Tibial artery (tissue), 4 donors: Measurements from ENCODE around the gene RFNG.

Source experiments
- DNase-seq, 2 donors: peaks; one replicate each; pipeline ENCODE4 v3.0.0-alpha.2; 2019
- H3K27ac ChIP-seq, 2 donors: fragments of 200-600 bp; sonication (generic) in 1 of 2; 1 replicate in 1 of 2; 2 replicates in 1 of 2; pipeline ENCODE4 v1.5.1; 2018 to 2019; ENCODE audit warnings: mild to moderate bottlenecking in 1 of 2
- H3K27me3 ChIP-seq, 2 donors: fragments of 200-600 bp; sonication (generic) in 1 of 2; one replicate each; pipeline versions ENCODE4 v1.5.1 to v1.6.0; 2016 to 2019
- H3K36me3 ChIP-seq, 3 donors: fragments of 200-600 bp; sonication (generic) in 2 of 3; one replicate each; pipeline ENCODE4 v1.5.1; 2016 to 2019; ENCODE audit warnings: mild to moderate bottlenecking in 2 of 3
- H3K4me1 ChIP-seq, 4 donors: fragments of 200-600 bp; sonication (generic) in 2 of 4; 1 replicate in 3 of 4; 2 replicates in 1 of 4; pipeline ENCODE4 v1.5.1; 2016 to 2019
- H3K4me3 ChIP-seq, 2 donors: fragments of 200-600 bp; sonication (generic) in 1 of 2; 1 replicate in 1 of 2; 2 replicates in 1 of 2; pipeline ENCODE4 v1.5.1; 2018 to 2019; ENCODE audit warnings: mild to moderate bottlenecking in 2 of 2
- H3K9me3 ChIP-seq, 3 donors: fragments of 200-600 bp; sonication (generic) in 1 of 3; one replicate each; pipeline ENCODE4 v1.5.1; 2016 to 2019
- intact Hi-C: fragments of 100-400 bp; cut with DNase I; formaldehyde crosslinking; loops from one replicate; pipeline ENCODE4 v1.15.0; 2023; ENCODE audit warnings: low total_unique reads
- TF ChIP-seq, protein P1 (sequence below), 2 experiments: fragments of 200-600 bp in 1 of 2; fragments of 450-650 bp in 1 of 2; IDR thresholded peaks; one replicate each; pipeline ENCODE4 v1.5.1; 2017 to 2019; ENCODE audit warnings: antibody characterized with exemption in 2 of 2, mild to moderate bottlenecking in 1 of 2, moderate library complexity in 1 of 2

Gene RFNG

GRCh38 chr17:82062984-82063368 lies 11.4 kb upstream of the RFNG start:
- Histone ChIP-seq H3K36me3 (peaks cover 16 to 62% (median 55%) of the 10 kb centered on the region in 3 donors), H3K27me3 (no peaks in the 10 kb centered on the region), H3K4me3 (no peak overlapping the region), H3K9me3 (no peaks in the 10 kb centered on the region), H3K4me1 (peaks cover 0 to 26% (median 19%) of the 10 kb centered on the region in 4 donors), H3K27ac (no peak overlapping the region)
- DNase-seq, result no peak
- intact Hi-C loops, result no loop called here
- TF ChIP-seq, protein P1, sequence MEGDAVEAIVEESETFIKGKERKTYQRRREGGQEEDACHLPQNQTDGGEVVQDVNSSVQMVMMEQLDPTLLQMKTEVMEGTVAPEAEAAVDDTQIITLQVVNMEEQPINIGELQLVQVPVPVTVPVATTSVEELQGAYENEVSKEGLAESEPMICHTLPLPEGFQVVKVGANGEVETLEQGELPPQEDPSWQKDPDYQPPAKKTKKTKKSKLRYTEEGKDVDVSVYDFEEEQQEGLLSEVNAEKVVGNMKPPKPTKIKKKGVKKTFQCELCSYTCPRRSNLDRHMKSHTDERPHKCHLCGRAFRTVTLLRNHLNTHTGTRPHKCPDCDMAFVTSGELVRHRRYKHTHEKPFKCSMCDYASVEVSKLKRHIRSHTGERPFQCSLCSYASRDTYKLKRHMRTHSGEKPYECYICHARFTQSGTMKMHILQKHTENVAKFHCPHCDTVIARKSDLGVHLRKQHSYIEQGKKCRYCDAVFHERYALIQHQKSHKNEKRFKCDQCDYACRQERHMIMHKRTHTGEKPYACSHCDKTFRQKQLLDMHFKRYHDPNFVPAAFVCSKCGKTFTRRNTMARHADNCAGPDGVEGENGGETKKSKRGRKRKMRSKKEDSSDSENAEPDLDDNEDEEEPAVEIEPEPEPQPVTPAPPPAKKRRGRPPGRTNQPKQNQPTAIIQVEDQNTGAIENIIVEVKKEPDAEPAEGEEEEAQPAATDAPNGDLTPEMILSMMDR (IDR thresholded peaks at IDR 0.05), result no peak

DNA sequence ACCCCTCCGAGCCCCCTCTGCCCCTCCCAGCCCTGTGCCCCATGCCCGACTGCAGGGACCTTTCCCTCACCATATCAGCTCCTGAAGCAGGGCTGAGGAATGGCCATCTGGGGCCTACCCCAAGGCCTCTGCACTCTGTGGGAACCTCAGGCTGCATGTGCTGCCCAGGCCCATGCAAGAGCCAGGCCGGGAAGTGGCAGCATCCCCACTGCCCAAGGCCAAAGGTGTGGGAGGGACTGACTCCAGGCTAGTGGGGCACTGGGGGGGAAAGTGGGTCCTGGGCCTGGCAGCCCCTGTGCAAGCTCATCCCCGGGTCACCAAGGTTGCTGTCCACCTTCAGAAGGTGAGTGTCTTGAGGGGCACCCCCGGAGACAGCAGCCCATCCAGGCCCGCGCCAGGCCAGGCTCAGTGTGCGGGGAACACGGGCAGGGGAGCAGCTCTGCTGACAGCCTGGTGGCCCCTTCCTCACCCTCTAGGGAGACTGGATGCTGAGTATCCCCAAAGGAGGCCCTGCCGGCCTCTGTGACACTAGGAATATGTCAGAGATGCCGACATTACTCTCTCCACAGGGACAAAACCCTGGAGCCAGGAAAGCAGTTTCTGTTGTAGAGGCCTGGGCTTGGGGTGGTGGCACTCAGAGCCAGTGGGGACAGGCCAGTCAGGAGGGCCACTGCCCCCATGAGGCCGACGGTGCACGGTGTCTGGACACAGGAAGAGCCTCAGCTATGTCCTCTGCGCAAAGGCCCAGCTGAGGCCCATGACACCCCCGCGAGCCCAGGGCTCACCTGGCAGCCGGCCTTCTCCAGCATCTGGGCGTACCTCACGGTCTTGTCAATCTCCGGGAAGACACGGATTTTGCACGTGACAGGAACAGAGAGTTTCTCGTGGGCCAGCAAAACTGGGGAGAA lies 10.7 kb upstream of the RFNG start:
- Histone ChIP-seq H3K27me3 (no peaks in the 10 kb centered on the region), H3K9me3 (no peaks in the 10 kb centered on the region), H3K4me1 (peaks cover 0 to 26% (median 19%) of the 10 kb centered on the region in 4 donors), H3K27ac (no peak overlapping the region), H3K4me3 (no peak overlapping the region), H3K36me3 (peaks cover 16 to 68% (median 61%) of the 10 kb centered on the region in 3 donors)
- DNase-seq, result no peak
- intact Hi-C loops, result no loop called here
- TF ChIP-seq, protein P1 (IDR thresholded peaks at IDR 0.05), result no peak

DNA sequence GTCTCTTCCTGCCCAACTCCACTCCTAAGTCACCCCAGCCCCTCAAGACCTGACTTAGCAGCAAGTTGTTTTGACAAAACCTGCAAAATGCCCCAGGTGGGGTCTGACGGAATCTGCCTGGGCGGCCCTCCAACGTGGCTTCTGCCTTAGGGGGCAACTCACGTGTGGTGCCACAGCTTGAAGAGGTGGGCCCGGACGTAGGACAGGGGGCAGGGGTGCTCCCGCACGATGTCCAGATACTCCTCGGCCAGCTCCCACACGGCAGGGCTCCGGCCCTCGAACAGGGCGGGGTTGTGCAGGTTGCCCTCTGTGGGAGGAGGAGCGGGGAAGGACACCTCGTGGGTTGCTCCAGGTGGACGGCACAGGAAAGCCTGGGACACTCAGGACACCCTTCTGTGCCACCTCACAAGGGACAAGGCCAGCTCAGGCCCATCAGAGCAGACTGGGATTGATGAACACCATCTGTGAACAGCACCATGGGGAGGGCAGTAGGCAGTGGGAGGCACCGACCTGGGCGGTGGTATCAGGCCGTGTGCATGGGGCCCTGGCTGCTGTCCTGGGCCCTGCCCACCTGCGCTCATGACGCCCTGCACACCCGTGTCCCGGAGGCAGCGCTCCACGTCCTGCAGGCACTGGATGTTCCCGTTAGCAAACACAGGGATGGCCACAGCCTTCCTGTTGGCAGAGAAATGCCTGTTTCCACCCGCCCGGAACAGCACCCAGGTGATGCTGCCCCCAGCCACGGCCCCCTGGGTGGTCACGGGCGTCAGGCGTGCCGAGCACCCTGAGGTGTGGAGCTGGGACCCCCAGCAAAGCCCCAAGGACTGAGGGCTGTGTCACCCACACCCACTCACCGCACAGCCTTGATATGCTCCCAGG lies 9.7 kb upstream of the RFNG start:
- no peaks in the 10 kb centered on the region for H3K9me3 ChIP-seq
- no peak overlapping the region for H3K4me3 ChIP-seq
- H3K36me3 ChIP-seq, result peaks cover 24 to 78% (median 72%) of the 10 kb centered on the region in 3 donors
- TF ChIP-seq, protein P1 (IDR thresholded peaks at IDR 0.05), result no peak
- H3K27me3 ChIP-seq, result no peaks in the 10 kb centered on the region
- peaks cover 0 to 23% (median 19%) of the 10 kb centered on the region in 4 donors for H3K4me1 ChIP-seq
- no peak overlapping the region for H3K27ac ChIP-seq
- intact Hi-C loops, result no loop called here
- DNase-seq, result no peak

DNA sequence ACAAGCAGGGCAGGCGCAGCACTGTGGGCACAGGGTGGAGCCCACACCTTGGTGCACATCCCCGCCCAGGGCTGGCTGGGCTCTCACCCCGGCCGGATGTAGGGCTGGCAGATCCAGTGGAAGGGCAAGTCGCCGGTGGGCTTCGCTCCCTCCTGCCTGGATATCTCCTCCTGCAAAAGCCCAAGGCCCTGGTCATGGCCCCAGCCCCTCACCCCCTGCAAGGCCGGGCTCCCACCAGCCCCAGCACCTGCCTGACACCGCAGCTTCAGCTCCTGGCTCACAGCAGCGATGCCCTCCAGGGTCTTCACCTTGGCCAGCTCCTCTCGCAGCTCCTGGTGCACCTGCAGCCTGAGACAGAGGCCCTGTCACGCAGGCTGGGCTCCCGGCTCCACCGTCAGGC lies 9.0 kb upstream of the RFNG start:
- TF ChIP-seq, protein P1 (IDR thresholded peaks at IDR 0.05), result no peak
- H3K27me3 ChIP-seq, result no peaks in the 10 kb centered on the region
- DNase-seq, result no peak

DNA sequence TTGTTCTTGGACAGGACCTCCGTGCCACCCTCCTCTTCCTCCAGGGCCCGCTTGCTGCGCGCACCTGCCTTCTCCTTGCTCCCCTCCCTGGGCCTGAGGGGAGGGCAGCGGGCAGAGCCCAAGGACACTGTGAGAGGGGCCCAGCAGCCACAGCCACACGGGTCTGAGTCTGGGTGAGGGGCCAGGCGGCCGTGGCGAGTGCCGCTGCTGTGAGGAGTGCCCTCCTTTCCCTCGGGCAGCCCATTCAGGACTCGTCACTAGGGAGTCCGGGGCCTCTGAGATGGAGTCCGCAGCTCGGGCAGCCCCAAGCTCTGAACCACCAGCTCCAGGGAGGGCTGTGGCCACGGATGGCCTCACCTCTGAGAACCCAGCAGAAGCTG lies 8.4 kb upstream of the RFNG start:
- Histone ChIP-seq H3K27me3 (no peaks in the 10 kb centered on the region), H3K36me3 (peaks cover 35 to 91% (median 85%) of the 10 kb centered on the region in 3 donors), H3K9me3 (no peaks in the 10 kb centered on the region), H3K4me3 (no peak overlapping the region), H3K4me1 (peaks cover 0 to 19% (median 14%) of the 10 kb centered on the region in 4 donors), H3K27ac (no peak overlapping the region)
- TF ChIP-seq, protein P1 (IDR thresholded peaks at IDR 0.05), result no peak
- no peak for DNase-seq
- intact Hi-C loops, result no loop called here

More for the DNA sequence above, 9.0 kb upstream of the RFNG start:
- Histone ChIP-seq H3K36me3 (peaks cover 29 to 85% (median 78%) of the 10 kb centered on the region in 3 donors), H3K27ac (no peak overlapping the region), H3K4me3 (no peak overlapping the region), H3K4me1 (peaks cover 0 to 19% (median 16%) of the 10 kb centered on the region in 4 donors), H3K9me3 (no peaks in the 10 kb centered on the region)
- intact Hi-C loops, result no loop called here
